ENCODE results near the gene KIF6.
"Not testable (repeated sequence)": the region's sequence is repeated elsewhere in the genome, so short reads cannot be mapped to it uniquely, and the experiment has no call there.

Gene KIF6

GRCh38 chr6:39294899-39295298 is 430.3 kb downstream of the KIF6 start:
- Mint-ChIP-seq H3K4me1 (peaks cover 9% of the 10 kb centered on the region), H3K27me3 (peaks cover 9% of the 10 kb centered on the region), H3K4me3 (no peak overlapping the region), H3K27ac (no peak overlapping the region), H3K9me3 (no peaks in the 10 kb centered on the region)
- DNase-seq (no peak), ATAC-seq (no peak)

- Mint-ChIP-seq H3K4me1 (peaks cover 9% of the 10 kb centered on the region), H3K4me3 (no peak overlapping the region), H3K27me3 (peaks cover 9% of the 10 kb centered on the region), H3K9me3 (no peaks in the 10 kb centered on the region), H3K27ac (no peak overlapping the region)
- ATAC-seq (no peak), DNase-seq (no peak)
These were observed 431.1 kb downstream of the KIF6 start for GRCh38 chr6:39294133-39294532.

- no peak for ATAC-seq
- no peak overlapping the region for H3K27ac Mint-ChIP-seq
- peaks cover 9% of the 10 kb centered on the region for H3K27me3 Mint-ChIP-seq
- H3K4me3 Mint-ChIP-seq, result no peak overlapping the region
- no peaks in the 10 kb centered on the region for H3K9me3 Mint-ChIP-seq
- peaks cover 9% of the 10 kb centered on the region for H3K4me1 Mint-ChIP-seq
- DNase-seq, result no peak
These were observed 432.6 kb downstream of the KIF6 start for GRCh38 chr6:39292637-39293036.

- Mint-ChIP-seq H3K27me3 (peaks cover 9% of the 10 kb centered on the region), H3K4me3 (no peak overlapping the region), H3K9me3 (no peaks in the 10 kb centered on the region), H3K27ac (no peak overlapping the region), H3K4me1 (no peaks in the 10 kb centered on the region)
- DNase-seq, result no peak
- ATAC-seq, result peak; percentile 85
These were observed 435.7 kb downstream of the KIF6 start for GRCh38 chr6:39289490-39289889.

DNA sequence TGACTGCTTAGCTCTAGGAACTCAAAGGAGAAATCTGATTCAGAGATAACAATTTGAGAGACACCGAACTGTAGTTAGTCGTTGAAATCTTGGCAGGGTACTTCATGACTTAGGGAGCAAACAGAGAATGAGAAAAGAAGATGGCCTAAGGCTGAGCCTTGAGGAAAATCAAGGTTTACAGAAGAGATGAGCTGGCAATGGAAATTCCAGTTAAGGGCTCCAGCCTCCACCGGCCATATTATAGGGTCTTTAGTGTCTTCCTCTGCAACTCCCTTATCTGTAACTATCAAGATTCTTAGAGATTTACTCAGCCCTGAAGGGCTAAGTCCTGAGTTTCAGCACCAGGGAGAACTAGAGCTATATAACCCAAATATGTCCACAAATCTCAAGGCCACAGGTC is 437.6 kb downstream of the KIF6 start:
- H3K27me3 Mint-ChIP-seq, result peaks cover under 1% of the 10 kb centered on the region
- H3K27ac Mint-ChIP-seq, result no peak overlapping the region
- no peak overlapping the region for H3K4me3 Mint-ChIP-seq
- no peak for ATAC-seq
- no peaks in the 10 kb centered on the region for H3K4me1 Mint-ChIP-seq
- DNase-seq, result no peak
- no peaks in the 10 kb centered on the region for H3K9me3 Mint-ChIP-seq

- not testable (repeated sequence) for H3K9me3 Mint-ChIP-seq, ATAC-seq, H3K27ac Mint-ChIP-seq, H3K4me3 Mint-ChIP-seq, DNase-seq, H3K4me1 Mint-ChIP-seq, H3K27me3 Mint-ChIP-seq
These were observed 438.6 kb downstream of the KIF6 start for GRCh38 chr6:39286596-39286995.

DNA sequence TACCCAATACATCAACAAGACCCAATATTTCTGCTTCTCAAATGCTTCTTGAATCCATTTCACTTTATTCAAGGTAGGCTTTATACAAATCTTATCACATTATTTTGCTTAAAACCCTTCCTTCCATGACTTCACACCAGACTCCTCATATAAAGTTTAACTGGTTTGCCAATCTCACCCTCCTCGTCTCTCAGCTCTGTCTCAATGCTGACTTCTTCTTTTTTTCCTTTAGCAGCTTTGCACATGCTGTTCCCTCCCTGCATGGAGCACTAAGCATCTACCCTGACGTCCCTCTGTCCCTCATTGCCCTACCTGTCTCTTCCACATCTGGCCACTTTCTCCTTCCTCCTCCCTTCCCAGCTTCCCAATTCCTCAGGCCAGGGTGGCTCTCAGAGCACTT is 442.4 kb downstream of the KIF6 start:
- H3K27me3 Mint-ChIP-seq, result peaks cover 15% of the 10 kb centered on the region
- no peak overlapping the region for H3K4me3 Mint-ChIP-seq
- peak overlapping the region in 1 of 2 donors; percentile 91 for H3K27ac Mint-ChIP-seq
- DNase-seq (no peak), ATAC-seq (no peak)
- peaks cover 6% of the 10 kb centered on the region for H3K4me1 Mint-ChIP-seq
- no peaks in the 10 kb centered on the region for H3K9me3 Mint-ChIP-seq

GRCh38 chr6:39281312-39281980 is 443.8 kb downstream of the KIF6 start:
- Mint-ChIP-seq H3K27me3 (peaks cover 23% of the 10 kb centered on the region), H3K4me3 (no peak overlapping the region), H3K9me3 (no peaks in the 10 kb centered on the region), H3K27ac (no peak overlapping the region), H3K4me1 (peaks cover 6% of the 10 kb centered on the region)
- ATAC-seq (no peak), DNase-seq (no peak)

DNA sequence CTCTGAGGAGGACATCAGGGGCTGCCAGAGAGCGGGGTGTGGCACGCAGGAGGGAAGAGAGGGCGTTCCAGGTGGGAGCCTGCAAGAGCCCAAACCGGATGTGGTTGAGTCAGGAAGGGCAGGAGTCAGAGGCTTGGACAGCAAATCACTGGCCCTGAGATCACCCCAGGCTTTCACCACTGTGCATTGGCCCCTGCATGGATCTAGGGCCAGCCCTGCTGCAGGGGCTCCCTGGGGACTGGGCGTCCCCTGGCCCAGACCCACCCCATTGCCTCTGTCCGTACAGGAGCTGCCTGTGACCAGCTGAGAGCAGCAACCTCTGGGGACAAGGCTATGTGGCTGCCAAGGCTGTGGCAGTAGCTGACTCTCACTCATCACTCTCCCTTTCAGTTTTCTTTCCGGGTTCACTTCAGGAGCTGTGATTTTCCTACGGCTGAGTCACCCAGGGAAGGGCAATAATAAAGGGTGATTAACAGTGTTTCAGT is 444.9 kb downstream of the KIF6 start:
- Mint-ChIP-seq H3K4me1 (peaks cover 6% of the 10 kb centered on the region), H3K9me3 (no peaks in the 10 kb centered on the region), H3K27me3 (peaks cover 23% of the 10 kb centered on the region), H3K27ac (no peak overlapping the region), H3K4me3 (no peak overlapping the region)
- DNase-seq (no peak), ATAC-seq (no peak)

All from stimulated activated naive CD8-positive, alpha-beta T cell treated with anti-CD3 and anti-CD28 coated beads, Interleukin-15, amount 100 ng/mL, for 72 hours (primary cell).